H9 (cell line): ENCODE measurements around the gene ERC2. TPM values are rescaled to one million over a fixed set of nuclear protein-coding genes. Genes with fewer than 3 reads are reported as not detected.

Source experiments
- DNase-seq: peaks from one replicate; pipeline ENCODE4 v3.0.0-alpha.2; 2017
- H2AFZ ChIP-seq: one replicate; pipeline ENCODE4 v1.6.1; 2013; ENCODE audit warnings: mild to moderate bottlenecking, low read length, control low read depth, moderate library complexity
- H2AK5ac ChIP-seq: 2 replicates; pipeline ENCODE4 v1.6.1; 2013; ENCODE audit warnings: low read length, control low read depth, mixed read lengths; ENCODE audit not compliant: insufficient read length
- H2BK120ac ChIP-seq: one replicate; pipeline ENCODE4 v1.6.1; 2013; ENCODE audit warnings: low read depth, mild to moderate bottlenecking, low read length, control low read depth, inconsistent platforms; ENCODE audit not compliant: poor library complexity, severe bottlenecking
- H2BK12ac ChIP-seq: 2 replicates; pipeline ENCODE4 v1.6.1; 2013; ENCODE audit warnings: low read length, control low read depth, mixed read lengths, low read depth; ENCODE audit not compliant: insufficient read length
- H2BK15ac ChIP-seq: 2 replicates; pipeline ENCODE4 v1.6.1; 2013; ENCODE audit warnings: low read depth, low read length, control low read depth
- H2BK20ac ChIP-seq: one replicate; pipeline ENCODE4 v1.6.1; 2013; ENCODE audit warnings: low read depth, mild to moderate bottlenecking, low read length, control low read depth, inconsistent platforms; ENCODE audit not compliant: poor library complexity, severe bottlenecking
- H2BK5ac ChIP-seq: 2 replicates; pipeline ENCODE4 v1.6.1; 2013; ENCODE audit warnings: low read length, control low read depth, mixed read lengths; ENCODE audit not compliant: insufficient read length
- H3K14ac ChIP-seq: 2 replicates; pipeline ENCODE4 v1.6.1; 2013; ENCODE audit warnings: low read length, control low read depth; ENCODE audit not compliant: insufficient read depth
- H3K18ac ChIP-seq: 2 replicates; pipeline ENCODE4 v1.6.1; 2013; ENCODE audit warnings: low read depth, mild to moderate bottlenecking, mixed read lengths, low read length, control low read depth; ENCODE audit not compliant: insufficient read length
- H3K23ac ChIP-seq: 2 replicates; pipeline ENCODE4 v1.6.1; 2013; ENCODE audit warnings: low read length, control low read depth, mixed read lengths, low read depth; ENCODE audit not compliant: insufficient read length
- H3K23me2 ChIP-seq: 2 replicates; pipeline ENCODE4 v1.6.1; 2013; ENCODE audit warnings: low read depth, mild to moderate bottlenecking, mixed read lengths, low read length, control low read depth; ENCODE audit not compliant: insufficient read length, poor library complexity, severe bottlenecking
- H3K27ac ChIP-seq: 2 replicates; pipeline ENCODE4 v1.5.1; 2013; ENCODE audit warnings: low read length, control low read depth, mixed read lengths, low read depth; ENCODE audit not compliant: insufficient read length
- H3K27me3 ChIP-seq: 2 replicates; pipeline ENCODE4 v1.6.1; 2013; ENCODE audit warnings: low read length, control low read depth, inconsistent platforms; ENCODE audit not compliant: insufficient read depth
- H3K4ac ChIP-seq: 2 replicates; pipeline ENCODE4 v1.6.1; 2013; ENCODE audit warnings: low read depth, mild to moderate bottlenecking, control low read depth, inconsistent platforms, low read length, moderate library complexity
- H3K4me1 ChIP-seq: 2 replicates; pipeline ENCODE4 v1.6.1; 2013; ENCODE audit warnings: low read length, control low read depth, inconsistent platforms; ENCODE audit not compliant: insufficient read depth
- H3K4me2 ChIP-seq: 2 replicates; pipeline ENCODE4 v1.6.1; 2013; ENCODE audit warnings: low read length, control low read depth, mixed read lengths; ENCODE audit not compliant: insufficient read length, insufficient read depth
- H3K56ac ChIP-seq: 2 replicates; pipeline ENCODE4 v1.6.1; 2013; ENCODE audit warnings: low read depth, mild to moderate bottlenecking, mixed read lengths, low read length, control low read depth; ENCODE audit not compliant: insufficient read length
- H3K79me1 ChIP-seq: 2 replicates; pipeline ENCODE4 v1.6.1; 2013; ENCODE audit warnings: low read depth, mild to moderate bottlenecking, moderate library complexity, low read length, control low read depth, inconsistent platforms; ENCODE audit not compliant: insufficient read depth, poor library complexity, severe bottlenecking
- H3K79me2 ChIP-seq: 2 replicates; pipeline ENCODE4 v1.6.1; 2013; ENCODE audit warnings: low read length, control low read depth, inconsistent platforms; ENCODE audit not compliant: insufficient read depth
- H3K9ac ChIP-seq: 2 replicates; pipeline ENCODE4 v1.6.1; 2013; ENCODE audit warnings: low read length, control low read depth, mixed read lengths; ENCODE audit not compliant: insufficient read length; ENCODE audit errors: extremely low read depth
- H3K9me3 ChIP-seq: one replicate; pipeline ENCODE4 v1.6.1; 2013; ENCODE audit warnings: low read depth, low read length, inconsistent platforms; ENCODE audit not compliant: control insufficient read depth
- H3T11ph ChIP-seq: one replicate; pipeline ENCODE4 v1.6.1; 2013; ENCODE audit warnings: mild to moderate bottlenecking, low read length, control low read depth, inconsistent platforms
- H4K20me1 ChIP-seq: one replicate; pipeline ENCODE4 v1.6.1; 2013; ENCODE audit not compliant: control insufficient read depth, insufficient read length, insufficient read depth
- H4K5ac ChIP-seq: 2 replicates; pipeline ENCODE4 v1.6.1; 2013; ENCODE audit warnings: low read depth, mild to moderate bottlenecking, mixed read lengths, low read length, control low read depth; ENCODE audit not compliant: insufficient read length
- H4K8ac ChIP-seq: replicated peaks from 2 replicates; pipeline ENCODE4 v1.6.1; 2013; ENCODE audit warnings: low read length, control low read depth, mixed read lengths, low read depth; ENCODE audit not compliant: insufficient read length
- H4K91ac ChIP-seq: 2 replicates; pipeline ENCODE4 v1.6.1; 2013; ENCODE audit warnings: low read depth, mild to moderate bottlenecking, moderate library complexity, mixed read lengths, low read length, control low read depth; ENCODE audit not compliant: insufficient read length
- H3K27ac Mint-ChIP-seq, 3 experiments: 2 replicates in 2 of 3; 3 replicates in 1 of 3; pipeline ENCODE4 v1.8.0; 2020 to 2021; ENCODE audit warnings: mixed read lengths in 3 of 3, mild to moderate bottlenecking in 1 of 3, moderate library complexity in 1 of 3
- H3K27me3 Mint-ChIP-seq: 2 replicates; pipeline ENCODE4 v1.8.0; 2021; ENCODE audit warnings: low read depth, mild to moderate bottlenecking, moderate library complexity, mixed read lengths
- H3K36me3 Mint-ChIP-seq, 3 experiments: 2 replicates in 2 of 3; 3 replicates in 1 of 3; pipeline ENCODE4 v1.8.0; 2020 to 2021; ENCODE audit warnings: low read depth in 3 of 3, mixed read lengths in 3 of 3; ENCODE audit not compliant: insufficient read depth in 1 of 3
- H3K4me1 Mint-ChIP-seq, 2 experiments: 2 replicates each; pipeline ENCODE4 v1.8.0; 2020; ENCODE audit warnings: mixed read lengths in 2 of 2
- H3K4me3 Mint-ChIP-seq, 2 experiments: 2 replicates in 1 of 2; 3 replicates in 1 of 2; pipeline ENCODE4 v1.8.0; 2020 to 2021; ENCODE audit warnings: mild to moderate bottlenecking in 2 of 2, mixed read lengths in 2 of 2, moderate library complexity in 1 of 2
- H3K9me3 Mint-ChIP-seq, 2 experiments: 2 replicates in 1 of 2; 3 replicates in 1 of 2; pipeline ENCODE4 v1.8.0; 2020; ENCODE audit warnings: mild to moderate bottlenecking in 2 of 2, mixed read lengths in 2 of 2, moderate library complexity in 1 of 2
- CTCF ChIP-seq: fragments of 200-600 bp; sonication (generic); conservative IDR thresholded peaks from 3 replicates; pipeline ENCODE4 v1.8.0; 2021; ENCODE audit warnings: antibody characterized with exemption, mild to moderate bottlenecking
- WGBS: extraction: QIAGEN DNeasy Blood & Tissue Kit; methylation state at CpG from one replicate; pipeline ENCODE4 v1.1.7; 2013; ENCODE audit warnings: missing lambda C conversion rate, low lambda C conversion rate, mixed read lengths; ENCODE audit not compliant: insufficient read length; ENCODE audit errors: extremely low coverage; 5-methylcytosine and 5-hydroxymethylcytosine counted together
- total RNA-seq: library from RNA; stranded (reverse); gene quantifications from 2 replicates; pipeline ENCODE4 v1.2.1, GENCODE V29; 2021

The ERC2 gene
- total RNA-seq, 1 experiment from 2014 or later, result 15.4 TPM

GRCh38 chr3:56323986-56324420, 144.3 kb downstream of the ERC2 start:
- Histone ChIP-seq H3K14ac (no peak overlapping the region), H3K4ac (no peak overlapping the region), H2BK120ac (no peak overlapping the region), H2AK5ac (no peak overlapping the region), H2BK5ac (no peak overlapping the region), H2BK12ac (no peak overlapping the region), H3K4me2 (no peak overlapping the region), H2AFZ (no peak overlapping the region), H3K56ac (no peak overlapping the region), H4K20me1 (no peaks in the 10 kb centered on the region), H3K9me3 (no peaks in the 10 kb centered on the region), H3K27me3 (no peaks in the 10 kb centered on the region), H3K27ac (no peak overlapping the region), H3K79me2 (no peaks in the 10 kb centered on the region), H4K91ac (no peak overlapping the region), H3K79me1 (no peaks in the 10 kb centered on the region), H4K5ac (no peak overlapping the region), H3K18ac (no peak overlapping the region), H3K23me2 (no peaks in the 10 kb centered on the region), H3K4me1 (peaks cover 5% of the 10 kb centered on the region; the same call in 1 of the 2 replicates), H2BK15ac (no peak overlapping the region), H3T11ph (no peak overlapping the region), H4K8ac (no peak overlapping the region), H3K9ac (no peak overlapping the region), H3K23ac (no peak overlapping the region), H2BK20ac (no peak overlapping the region)
- no CpG with 5 or more reads among the region's 2 CpGs for WGBS
- no peaks in the 10 kb centered on the region for H3K9me3 Mint-ChIP-seq
- peaks cover 21 to 31% of the 10 kb centered on the region in 2 experiments for H3K4me1 Mint-ChIP-seq
- peak overlapping the region in 2 of 3 experiments; percentile 5 to 32; a peak in 3 of 7 replicates for H3K27ac Mint-ChIP-seq
- no peak overlapping the region for H3K4me3 Mint-ChIP-seq
- DNase-seq, result no peak
- peaks cover 0 to 3% (median 0%) of the 10 kb centered on the region in 3 experiments; a peak in 1 of 7 replicates for H3K36me3 Mint-ChIP-seq
- TF ChIP-seq CTCF, result no peak
- H3K27me3 Mint-ChIP-seq, result no peaks in the 10 kb centered on the region
